IPS-20b (cell line): ENCODE results near the gene RRM2.

Experiments used
- H3K27ac ChIP-seq: one replicate; pipeline ENCODE4 v1.5.1; 2013; ENCODE audit warnings: low read length
- H3K27me3 ChIP-seq: 2 replicates; pipeline ENCODE4 v1.6.1; 2013; ENCODE audit warnings: mild to moderate bottlenecking, low read length, inconsistent platforms; ENCODE audit not compliant: insufficient read depth
- H3K36me3 ChIP-seq: 2 replicates; pipeline ENCODE4 v1.6.1; 2013; ENCODE audit warnings: low read depth, mild to moderate bottlenecking, inconsistent platforms, low read length, moderate library complexity; ENCODE audit not compliant: insufficient read depth
- H3K4me1 ChIP-seq: 2 replicates; pipeline ENCODE4 v1.6.1; 2013; ENCODE audit warnings: mild to moderate bottlenecking, control low read depth, inconsistent platforms, low read length, moderate library complexity; ENCODE audit not compliant: insufficient read depth
- H3K4me3 ChIP-seq: 2 replicates; pipeline ENCODE4 v1.5.1; 2013; ENCODE audit warnings: mild to moderate bottlenecking, low read length, inconsistent platforms
- H3K9ac ChIP-seq: 2 replicates; pipeline ENCODE4 v1.6.1; 2013; ENCODE audit warnings: low read depth, mild to moderate bottlenecking, inconsistent platforms, low read length, moderate library complexity
- H3K9me3 ChIP-seq: 2 replicates; pipeline ENCODE4 v1.6.1; 2013; ENCODE audit warnings: mild to moderate bottlenecking, low read depth, low read length, inconsistent platforms; ENCODE audit not compliant: insufficient read depth

RRM2 gene

DNA sequence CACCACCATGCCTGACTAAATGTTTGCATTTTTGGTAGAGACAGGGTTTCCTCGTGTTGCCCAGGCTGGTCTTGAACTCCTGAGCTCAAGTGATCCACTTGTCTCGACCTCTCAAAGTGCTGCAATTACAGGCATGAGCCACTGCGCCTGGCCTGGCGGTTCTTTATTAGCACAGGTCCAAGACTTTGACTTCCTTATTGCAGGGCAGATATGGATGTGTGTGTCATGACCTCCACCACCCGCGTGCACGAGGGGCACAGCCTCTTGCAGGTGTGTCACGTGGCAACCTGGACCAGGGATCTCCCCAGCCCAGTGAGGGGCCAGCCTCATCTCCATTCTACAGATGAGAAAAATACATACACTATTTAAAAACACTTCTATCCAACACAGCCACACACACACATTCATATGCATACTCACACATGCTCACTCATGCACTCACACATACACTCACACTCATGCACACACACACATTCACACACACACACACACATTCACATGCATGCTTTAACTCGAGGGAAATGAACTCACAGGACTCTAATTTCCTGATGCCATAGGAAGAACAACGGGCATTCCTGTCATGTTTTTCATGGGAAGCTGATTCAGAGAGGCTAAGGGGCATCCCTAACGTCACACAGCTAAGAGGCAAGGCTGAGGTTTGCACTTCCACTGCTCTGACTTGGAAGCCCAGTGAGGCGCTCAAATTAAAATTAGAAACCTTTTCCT, 38.8 kb downstream of the RRM2 start:
- Histone ChIP-seq H3K36me3 (peaks cover 5% of the 10 kb centered on the region; the same call in 1 of the 2 replicates), H3K9ac (no peak overlapping the region), H3K27me3 (no peaks in the 10 kb centered on the region), H3K9me3 (no peaks in the 10 kb centered on the region), H3K4me3 (no peak overlapping the region), H3K4me1 (no peaks in the 10 kb centered on the region; the same call in 1 of the 2 replicates), H3K27ac (no peak overlapping the region)

GRCh38 chr2:10161961-10162441, 39.5 kb downstream of the RRM2 start:
- H3K27me3 ChIP-seq, result no peaks in the 10 kb centered on the region
- H3K4me1 ChIP-seq, result no peaks in the 10 kb centered on the region; the same call in 1 of the 2 replicates
- H3K36me3 ChIP-seq, result peaks cover 5% of the 10 kb centered on the region; the same call in 1 of the 2 replicates
- no peak overlapping the region for H3K27ac ChIP-seq
- no peaks in the 10 kb centered on the region for H3K9me3 ChIP-seq
- H3K4me3 ChIP-seq, result no peak overlapping the region
- no peak overlapping the region for H3K9ac ChIP-seq

DNA sequence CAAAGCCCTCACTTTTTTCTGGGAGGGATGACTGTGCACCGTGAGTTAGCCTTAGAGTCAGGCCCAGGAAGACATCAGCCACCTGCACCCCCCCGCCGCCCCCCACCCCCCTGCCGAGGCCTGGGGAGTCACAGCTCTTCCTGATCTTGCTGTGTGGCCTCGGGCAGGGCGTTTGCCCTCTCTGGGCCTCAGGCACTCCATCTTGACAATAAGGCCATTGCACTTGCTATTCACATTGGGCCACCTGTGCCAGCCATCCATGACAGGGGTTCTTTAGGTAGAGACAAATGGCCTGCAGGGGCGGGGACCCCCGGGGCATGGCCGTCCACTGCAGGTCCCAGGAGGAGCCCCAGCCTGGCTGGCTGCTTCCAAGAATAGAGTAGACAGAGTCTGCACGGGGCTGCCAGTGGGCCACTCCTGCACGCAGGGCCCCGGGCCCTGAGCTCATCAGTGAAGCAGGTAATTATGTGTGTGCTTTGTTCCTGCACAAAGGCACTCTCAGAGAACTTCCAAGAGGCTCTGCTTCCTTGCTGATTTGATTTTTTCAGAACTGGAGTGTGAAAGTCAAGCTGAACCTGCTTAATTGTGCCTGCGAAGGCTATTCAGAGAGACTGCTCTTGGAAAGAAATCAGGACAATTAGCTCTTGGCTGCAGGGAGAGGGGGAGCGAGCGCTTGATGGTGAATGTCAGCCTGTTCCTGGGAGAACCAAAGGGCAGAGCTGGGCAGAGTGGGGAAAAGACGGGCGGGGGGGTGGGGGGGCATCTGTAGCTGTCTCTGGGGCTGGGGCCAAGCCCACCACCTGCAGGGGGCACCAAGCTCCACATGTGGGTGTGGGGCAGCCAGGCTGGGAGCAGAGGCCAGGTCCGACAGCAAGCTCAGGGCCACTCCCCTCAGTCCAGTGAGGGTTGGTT, 40.3 kb downstream of the RRM2 start:
- H3K9me3 ChIP-seq, result no peaks in the 10 kb centered on the region
- no peak overlapping the region for H3K27ac ChIP-seq
- no peaks in the 10 kb centered on the region; the same call in 1 of the 2 replicates for H3K4me1 ChIP-seq

DNA sequence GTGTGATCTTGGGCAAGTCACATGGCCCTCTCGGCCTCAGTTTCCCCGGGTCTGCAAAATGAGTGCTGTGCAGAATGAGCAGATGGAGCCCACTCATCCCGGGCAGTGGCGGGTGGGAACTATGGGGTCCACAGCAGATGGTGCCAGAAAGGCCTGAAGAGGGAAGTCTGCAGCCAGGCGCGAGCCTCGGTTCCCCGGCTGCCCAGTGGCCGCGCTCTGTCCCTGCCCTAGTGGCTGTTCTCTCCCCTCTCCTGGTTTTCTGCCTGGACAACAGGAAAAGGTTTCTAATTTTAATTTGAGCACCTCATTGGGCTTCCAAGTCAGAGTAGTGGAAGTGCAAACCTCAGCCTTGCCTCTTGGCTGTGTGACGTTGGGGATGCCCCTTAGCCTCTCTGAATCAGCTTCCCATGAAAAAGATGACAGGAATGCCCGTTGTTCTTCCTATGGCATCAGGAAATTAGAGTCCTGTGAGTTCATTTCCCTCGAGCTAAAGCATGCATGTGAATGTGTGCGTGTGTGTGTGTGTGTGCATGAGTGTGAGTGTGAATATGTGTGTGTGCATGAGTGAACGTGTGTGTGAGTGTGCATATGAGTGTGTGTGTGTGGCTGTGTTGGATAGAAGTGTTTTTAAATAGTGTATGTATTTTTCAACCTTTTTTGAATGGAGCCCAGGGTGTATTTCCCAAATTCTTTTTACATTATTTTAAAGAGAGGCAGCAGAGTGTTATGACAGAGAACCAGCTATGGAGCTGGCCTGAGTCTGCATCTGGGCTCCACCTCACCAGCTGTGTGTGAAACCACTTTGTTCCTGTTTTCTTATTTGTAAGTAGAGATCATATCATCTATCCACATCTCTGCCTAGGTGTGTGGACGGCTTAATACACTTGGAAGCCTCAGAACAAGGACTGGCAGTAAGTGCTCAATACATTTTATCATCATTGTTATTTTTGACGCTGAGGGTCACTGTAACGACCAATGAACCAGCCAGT, 41.3 kb downstream of the RRM2 start:
- Histone ChIP-seq H3K4me3 (no peak overlapping the region), H3K4me1 (no peaks in the 10 kb centered on the region; the same call in 1 of the 2 replicates), H3K9ac (no peak overlapping the region), H3K9me3 (no peaks in the 10 kb centered on the region), H3K36me3 (peaks cover 5% of the 10 kb centered on the region; the same call in 1 of the 2 replicates), H3K27me3 (no peaks in the 10 kb centered on the region), H3K27ac (no peak overlapping the region)

More for the DNA sequence above, 40.3 kb downstream of the RRM2 start:
- Histone ChIP-seq H3K9ac (no peak overlapping the region), H3K27me3 (no peaks in the 10 kb centered on the region), H3K36me3 (peaks cover 5% of the 10 kb centered on the region; the same call in 1 of the 2 replicates), H3K4me3 (no peak overlapping the region)

- Histone ChIP-seq H3K27me3 (no peaks in the 10 kb centered on the region), H3K9ac (no peak overlapping the region), H3K9me3 (no peaks in the 10 kb centered on the region), H3K4me3 (no peak overlapping the region), H3K4me1 (no peaks in the 10 kb centered on the region), H3K36me3 (peaks cover 5% of the 10 kb centered on the region; the same call in 1 of the 2 replicates), H3K27ac (no peak overlapping the region)
These were observed 42.1 kb downstream of the RRM2 start for GRCh38 chr2:10164601-10165000.

DNA sequence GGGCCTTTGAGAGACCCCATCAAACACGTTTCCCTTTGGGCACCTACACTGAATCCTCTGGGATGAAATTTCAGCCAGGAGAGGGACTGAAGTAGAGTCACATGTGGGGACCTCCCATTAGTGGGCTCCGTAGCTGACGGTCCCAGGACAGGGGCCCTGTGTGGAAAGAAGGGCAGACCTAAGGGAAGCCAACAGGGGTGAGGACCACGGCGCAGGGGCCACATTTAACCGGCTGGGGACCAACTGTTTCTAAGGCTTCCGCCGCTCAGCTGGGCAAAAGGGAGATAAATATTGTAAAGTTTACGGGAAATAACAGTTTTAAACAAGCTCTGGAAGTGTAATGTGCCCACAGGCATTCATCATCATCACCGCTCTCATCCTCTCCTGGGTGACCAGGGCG, 42.7 kb downstream of the RRM2 start:
- Histone ChIP-seq H3K9me3 (no peaks in the 10 kb centered on the region), H3K36me3 (peaks cover 5% of the 10 kb centered on the region; the same call in 1 of the 2 replicates), H3K27me3 (no peaks in the 10 kb centered on the region), H3K4me3 (no peak overlapping the region), H3K27ac (no peak overlapping the region), H3K4me1 (no peaks in the 10 kb centered on the region), H3K9ac (no peak overlapping the region)

DNA sequence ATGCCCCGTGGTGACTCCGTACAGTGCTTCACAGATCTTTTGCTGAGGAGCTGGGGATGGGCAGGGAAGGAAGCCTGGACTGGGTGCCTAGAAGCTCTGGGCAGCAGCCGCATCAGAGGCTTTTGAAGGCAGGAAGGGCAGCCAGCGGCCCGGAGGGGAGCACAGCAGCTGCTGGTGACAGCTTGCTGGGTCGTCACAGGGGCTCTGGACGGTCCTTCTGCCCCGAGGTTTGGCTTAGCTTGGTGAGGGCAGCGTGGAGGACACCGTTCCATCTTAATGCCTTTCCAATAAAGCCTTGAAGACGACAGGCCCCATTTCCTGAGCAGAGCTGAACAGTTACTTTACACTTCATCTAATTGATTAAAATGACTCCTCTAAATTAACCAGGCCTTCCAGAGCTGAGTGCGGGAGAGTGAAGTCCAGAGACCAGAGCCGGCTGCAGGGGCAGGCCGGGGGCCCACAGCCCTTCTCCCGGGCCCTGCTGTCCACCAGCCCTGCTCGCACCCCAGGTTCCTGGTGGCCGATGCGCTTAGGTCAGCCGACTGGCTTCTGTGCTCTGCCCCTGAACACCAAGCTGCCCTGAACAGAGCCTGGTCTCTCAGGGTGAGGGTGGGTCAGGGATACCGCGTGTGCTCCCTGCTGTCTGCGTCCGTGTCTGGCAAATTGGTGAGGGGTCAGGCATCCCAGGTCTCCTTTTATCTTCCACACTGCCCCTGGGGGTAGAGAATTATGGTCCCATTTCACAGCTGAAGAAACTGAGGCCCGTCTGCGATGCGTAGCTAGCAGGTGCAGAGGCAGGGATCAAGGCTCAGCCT, 43.5 kb downstream of the RRM2 start:
- peaks cover 5% of the 10 kb centered on the region; the same call in 1 of the 2 replicates for H3K36me3 ChIP-seq
- no peak overlapping the region for H3K27ac ChIP-seq
- no peaks in the 10 kb centered on the region for H3K27me3 ChIP-seq
- no peak overlapping the region for H3K4me3 ChIP-seq
- no peaks in the 10 kb centered on the region for H3K4me1 ChIP-seq
- no peaks in the 10 kb centered on the region for H3K9me3 ChIP-seq
- no peak overlapping the region for H3K9ac ChIP-seq

- Histone ChIP-seq H3K4me1 (no peaks in the 10 kb centered on the region), H3K4me3 (no peak overlapping the region), H3K27ac (no peak overlapping the region), H3K9me3 (no peaks in the 10 kb centered on the region), H3K9ac (no peak overlapping the region), H3K36me3 (peaks cover 5% of the 10 kb centered on the region; the same call in 1 of the 2 replicates), H3K27me3 (no peaks in the 10 kb centered on the region)
These were observed 44.2 kb downstream of the RRM2 start for GRCh38 chr2:10166676-10167292.

DNA sequence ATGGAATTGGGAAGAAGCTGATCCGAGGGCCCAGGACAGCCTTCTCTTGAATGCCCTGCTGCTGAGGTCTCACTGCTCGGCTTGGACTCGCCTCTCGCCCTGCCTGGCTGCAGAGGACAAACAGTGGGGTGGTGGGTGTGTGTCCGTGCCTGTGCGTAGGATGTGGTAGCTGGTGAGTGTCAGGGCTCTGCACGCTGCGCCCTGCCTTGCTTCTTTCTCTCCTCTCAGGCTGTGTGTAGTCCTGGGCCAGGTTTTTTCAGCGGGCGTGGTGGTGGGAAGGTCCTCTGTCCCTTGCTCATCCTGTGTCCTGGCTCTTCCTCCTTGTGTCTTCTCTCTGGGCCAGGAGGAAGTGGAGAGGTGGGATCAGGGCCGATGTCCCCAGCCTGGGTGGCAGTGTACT, 44.8 kb downstream of the RRM2 start:
- Histone ChIP-seq H3K9me3 (no peaks in the 10 kb centered on the region), H3K36me3 (peaks cover 5% of the 10 kb centered on the region; the same call in 1 of the 2 replicates), H3K27ac (no peak overlapping the region), H3K9ac (no peak overlapping the region; the same call in 1 of the 2 replicates), H3K27me3 (no peaks in the 10 kb centered on the region), H3K4me1 (no peaks in the 10 kb centered on the region; the same call in 1 of the 2 replicates), H3K4me3 (no peak overlapping the region)

- H3K4me1 ChIP-seq, result no peaks in the 10 kb centered on the region; the same call in 1 of the 2 replicates
- H3K4me3 ChIP-seq, result no peak overlapping the region
- no peak overlapping the region for H3K9ac ChIP-seq
- peaks cover 5% of the 10 kb centered on the region; the same call in 1 of the 2 replicates for H3K36me3 ChIP-seq
- no peak overlapping the region for H3K27ac ChIP-seq
- H3K27me3 ChIP-seq, result no peaks in the 10 kb centered on the region
- no peaks in the 10 kb centered on the region for H3K9me3 ChIP-seq
These were observed 45.7 kb downstream of the RRM2 start for GRCh38 chr2:10168221-10168620.
